Eye (tissue), 1 donor: Measurements from ENCODE around the gene RPL18A.
"Not testable (repeated sequence)": the region's sequence is repeated elsewhere in the genome, so short reads cannot be mapped to it uniquely, and the experiment has no call there.

Source experiments
- DNase-seq: peaks from one replicate; pipeline ENCODE4 v3.0.0-alpha.2; 2015

The RPL18A gene

DNA sequence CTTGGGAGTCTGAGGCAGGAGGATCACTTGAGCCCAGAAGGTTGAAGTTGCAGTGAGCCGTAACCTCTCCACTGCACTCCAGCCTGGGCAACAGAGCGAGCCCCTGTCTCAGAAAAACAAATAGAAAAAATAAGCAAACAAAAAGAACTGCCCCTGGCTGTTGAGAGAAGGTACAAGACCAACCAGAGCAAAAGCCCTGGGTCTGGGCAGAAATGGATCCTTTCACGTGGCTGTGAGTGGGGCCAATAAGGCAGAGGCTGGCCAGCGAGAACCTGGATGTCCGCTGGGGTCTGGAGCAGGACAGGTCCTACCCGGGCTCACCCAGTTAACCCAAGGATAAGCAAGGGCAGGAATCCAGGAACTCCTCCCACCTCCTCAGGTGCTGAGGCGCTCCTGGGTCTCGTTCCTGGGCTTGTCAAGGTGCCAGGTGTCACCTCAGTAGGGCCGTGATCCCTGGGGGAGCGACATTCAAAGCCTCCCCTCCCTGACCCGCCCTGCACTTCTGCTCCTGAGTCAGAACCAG is 7.3 kb downstream of the RPL18A start:
- DNase-seq = no peak

DNA sequence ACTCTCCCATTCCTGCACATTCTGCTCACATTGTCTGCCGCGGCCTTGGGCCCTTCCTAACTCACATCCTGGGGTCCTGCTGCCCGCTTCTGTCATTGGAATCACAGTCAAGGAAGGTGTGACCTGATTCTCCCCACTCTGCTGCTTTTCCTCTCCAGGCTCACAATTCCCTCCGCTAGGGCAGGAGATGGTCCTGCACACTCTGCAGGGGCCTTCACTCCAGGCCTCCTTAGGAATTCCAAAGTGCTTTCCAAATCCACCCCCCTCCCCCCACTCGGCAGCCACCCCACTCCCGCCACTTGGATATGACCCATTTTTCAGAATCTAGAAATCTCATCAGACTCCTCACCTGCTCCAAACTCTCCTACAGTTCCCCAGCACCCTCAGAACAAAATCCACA is 9.0 kb downstream of the RPL18A start:
- no peak for DNase-seq

DNA sequence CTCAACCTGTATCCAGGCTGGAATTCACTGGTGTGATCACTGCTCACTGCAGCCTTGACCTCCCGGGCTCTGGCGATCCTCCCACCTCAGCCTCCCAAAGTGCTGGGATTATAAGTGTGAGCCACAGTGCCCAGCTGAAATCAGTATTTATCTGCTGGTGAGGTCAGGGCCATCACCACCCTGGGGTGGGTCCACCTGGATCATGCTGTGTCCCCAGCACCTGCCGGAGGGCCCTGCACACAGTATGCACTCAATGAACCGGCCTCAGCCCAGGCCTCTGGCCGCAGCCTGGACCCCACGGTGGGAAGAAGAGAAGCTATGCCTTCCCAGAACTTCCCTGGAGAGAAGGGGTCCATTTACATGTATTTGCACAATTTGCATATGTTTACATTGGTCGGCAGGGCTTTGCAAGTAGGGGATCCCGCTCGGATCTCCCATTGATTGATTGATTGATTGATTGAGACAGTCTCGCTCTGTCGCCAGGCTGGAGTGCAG is 9.5 kb downstream of the RPL18A start:
- DNase-seq = no peak

DNA sequence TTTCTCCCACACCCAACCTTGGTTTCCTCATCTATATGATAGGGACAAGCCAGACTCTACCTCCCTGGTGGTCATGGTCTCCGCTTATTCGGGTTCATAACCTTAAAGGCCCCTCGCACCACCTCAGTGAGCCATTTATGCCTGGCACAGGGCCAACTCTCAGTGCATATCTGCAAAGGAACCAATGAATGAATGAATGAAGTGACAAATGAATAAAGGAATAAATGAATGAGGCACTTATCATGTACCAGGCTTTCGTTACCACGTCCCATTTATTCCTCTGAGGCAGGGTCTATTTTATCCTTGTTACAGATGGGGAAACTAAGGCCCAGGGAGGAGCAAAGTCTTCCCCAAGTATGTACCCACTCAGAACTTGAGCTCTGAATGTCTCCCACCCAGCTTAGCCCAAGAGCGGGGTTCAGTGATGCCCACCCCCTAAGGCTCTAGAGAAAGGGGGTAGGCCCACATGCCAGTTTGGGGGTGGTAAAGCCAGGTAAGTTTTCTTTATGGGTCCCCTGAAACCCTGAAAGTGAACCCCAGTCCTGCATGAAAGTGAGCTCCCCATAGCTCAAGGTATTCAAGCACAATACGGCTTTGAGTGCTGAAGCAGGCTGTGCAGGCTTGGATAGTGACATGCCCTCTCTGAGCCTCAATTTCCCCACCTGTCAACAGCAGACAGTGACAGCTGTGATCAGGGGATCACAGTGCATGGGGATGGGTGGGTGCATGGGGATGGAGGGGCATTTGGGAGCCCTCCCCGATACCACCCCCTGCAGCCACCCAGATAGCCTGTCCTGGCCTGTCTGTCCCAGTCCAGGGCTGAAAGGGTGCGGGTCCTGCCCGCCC is 11.5 kb downstream of the RPL18A start:
- no peak for DNase-seq

DNA sequence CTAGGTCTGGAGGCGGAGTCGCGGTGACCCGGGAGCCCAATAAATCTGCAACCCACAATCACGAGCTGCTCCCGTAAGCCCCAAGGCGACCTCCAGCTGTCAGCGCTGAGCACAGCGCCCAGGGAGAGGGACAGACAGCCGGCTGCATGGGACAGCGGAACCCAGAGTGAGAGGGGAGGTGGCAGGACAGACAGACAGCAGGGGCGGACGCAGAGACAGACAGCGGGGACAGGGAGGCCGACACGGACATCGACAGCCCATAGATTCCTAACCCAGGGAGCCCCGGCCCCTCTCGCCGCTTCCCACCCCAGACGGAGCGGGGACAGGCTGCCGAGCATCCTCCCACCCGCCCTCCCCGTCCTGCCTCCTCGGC is 12.2 kb downstream of the RPL18A start, which contains the start of gene SLC5A5:
SLC5A5 (plus strand) TSS at position 68 of the 373 bp plus-strand sequence. CDS start 375 bp downstream, outside the sequence.
- no peak for DNase-seq

DNA sequence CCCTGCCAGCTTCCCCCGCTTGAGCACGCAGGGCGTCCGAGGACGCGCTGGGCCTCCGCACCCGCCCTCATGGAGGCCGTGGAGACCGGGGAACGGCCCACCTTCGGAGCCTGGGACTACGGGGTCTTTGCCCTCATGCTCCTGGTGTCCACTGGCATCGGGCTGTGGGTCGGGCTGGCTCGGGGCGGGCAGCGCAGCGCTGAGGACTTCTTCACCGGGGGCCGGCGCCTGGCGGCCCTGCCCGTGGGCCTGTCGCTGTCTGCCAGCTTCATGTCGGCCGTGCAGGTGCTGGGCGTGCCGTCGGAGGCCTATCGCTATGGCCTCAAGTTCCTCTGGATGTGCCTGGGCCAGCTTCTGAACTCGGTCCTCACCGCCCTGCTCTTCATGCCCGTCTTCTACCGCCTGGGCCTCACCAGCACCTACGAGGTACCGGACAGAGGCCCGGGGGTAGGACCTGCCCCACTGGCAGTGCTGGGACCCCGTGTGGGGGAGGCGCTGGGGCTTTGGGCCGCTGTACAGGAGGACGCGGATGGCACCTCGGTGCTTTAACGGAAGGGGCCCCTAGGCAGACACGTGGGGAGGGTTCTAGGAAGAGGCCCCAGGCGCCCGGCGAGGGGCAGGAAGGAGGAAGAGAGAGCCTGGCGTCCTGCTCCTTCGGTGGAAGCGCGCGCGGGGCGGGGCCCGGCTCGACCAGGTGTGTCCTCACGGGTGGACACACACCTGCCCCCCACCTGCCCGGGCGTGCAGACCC is 12.7 kb downstream of the RPL18A start:
- DNase-seq = no peak

DNA sequence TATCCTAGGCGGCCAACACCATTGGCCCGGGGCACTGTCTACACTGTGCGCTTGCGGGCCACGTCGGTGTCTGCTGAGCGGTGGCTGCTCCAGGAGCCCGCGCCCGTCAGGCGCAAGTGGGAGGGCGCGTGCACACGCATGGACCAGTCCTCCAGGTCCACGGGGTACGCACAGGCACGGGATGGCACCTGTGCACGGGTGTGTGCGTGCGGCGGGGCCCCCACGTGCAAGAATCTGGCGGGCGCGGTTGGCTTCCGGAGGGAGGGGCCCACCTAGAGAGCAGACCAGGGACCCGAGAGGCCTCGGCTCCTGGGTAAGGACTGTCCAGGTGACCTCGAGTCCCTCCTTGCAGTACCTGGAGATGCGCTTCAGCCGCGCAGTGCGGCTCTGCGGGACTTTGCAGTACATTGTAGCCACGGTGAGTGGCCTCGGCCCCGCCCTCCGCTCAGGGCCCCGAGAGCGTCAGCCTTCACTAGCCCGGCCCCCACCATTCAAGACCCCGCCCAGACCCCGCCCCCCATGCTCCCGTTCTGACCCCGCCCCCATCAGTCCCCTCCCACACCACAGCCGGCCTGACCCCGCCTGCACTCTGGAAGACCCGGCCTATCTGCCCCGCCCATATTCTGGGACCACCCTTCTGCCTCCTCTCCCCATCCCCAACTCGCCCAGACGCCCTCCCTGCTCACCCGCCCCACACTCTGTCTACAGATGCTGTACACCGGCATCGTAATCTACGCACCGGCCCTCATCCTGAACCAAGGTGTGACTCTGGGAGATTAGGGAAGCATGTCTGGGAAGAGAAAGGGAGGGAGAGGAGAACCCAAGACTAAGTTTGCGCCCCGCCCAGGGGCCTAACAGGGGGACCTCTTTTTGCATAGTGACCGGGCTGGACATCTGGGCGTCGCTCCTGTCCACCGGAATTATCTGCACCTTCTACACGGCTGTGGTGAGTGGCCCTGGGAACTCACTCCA is 14.4 kb downstream of the RPL18A start:
- DNase-seq = peak; percentile 55

DNA sequence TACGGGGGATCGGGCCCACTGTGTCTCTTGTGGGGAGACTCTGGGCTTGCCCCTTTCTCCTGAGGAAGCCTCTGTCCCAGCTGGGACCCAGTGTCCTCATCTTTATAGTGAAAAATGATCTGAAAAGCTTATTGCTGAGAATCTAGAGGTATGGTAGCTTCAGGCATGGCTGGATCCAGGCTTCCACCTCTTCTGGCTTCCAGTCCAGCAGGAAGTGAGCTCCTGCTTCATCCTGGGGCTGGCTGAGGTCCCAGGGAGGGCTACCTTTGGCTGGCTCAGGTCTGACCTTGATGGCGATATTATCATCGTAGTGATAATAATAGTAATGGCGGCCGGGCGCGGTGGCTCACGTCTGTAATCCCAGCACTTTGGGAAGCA is 15.0 kb downstream of the RPL18A start:
- no peak for DNase-seq

DNA sequence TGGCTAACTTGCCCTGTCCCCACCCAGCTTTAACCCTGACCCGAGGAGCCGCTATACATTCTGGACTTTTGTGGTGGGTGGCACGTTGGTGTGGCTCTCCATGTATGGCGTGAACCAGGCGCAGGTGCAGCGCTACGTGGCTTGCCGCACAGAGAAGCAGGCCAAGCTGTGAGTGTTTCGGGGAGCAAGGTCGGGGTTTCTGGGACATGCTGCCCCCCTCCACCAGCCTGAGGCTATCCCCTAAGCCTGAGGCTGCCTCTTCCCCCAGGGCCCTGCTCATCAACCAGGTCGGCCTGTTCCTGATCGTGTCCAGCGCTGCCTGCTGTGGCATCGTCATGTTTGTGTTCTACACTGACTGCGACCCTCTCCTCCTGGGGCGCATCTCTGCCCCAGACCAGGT is 18.0 kb downstream of the RPL18A start:
- DNase-seq = no peak

DNA sequence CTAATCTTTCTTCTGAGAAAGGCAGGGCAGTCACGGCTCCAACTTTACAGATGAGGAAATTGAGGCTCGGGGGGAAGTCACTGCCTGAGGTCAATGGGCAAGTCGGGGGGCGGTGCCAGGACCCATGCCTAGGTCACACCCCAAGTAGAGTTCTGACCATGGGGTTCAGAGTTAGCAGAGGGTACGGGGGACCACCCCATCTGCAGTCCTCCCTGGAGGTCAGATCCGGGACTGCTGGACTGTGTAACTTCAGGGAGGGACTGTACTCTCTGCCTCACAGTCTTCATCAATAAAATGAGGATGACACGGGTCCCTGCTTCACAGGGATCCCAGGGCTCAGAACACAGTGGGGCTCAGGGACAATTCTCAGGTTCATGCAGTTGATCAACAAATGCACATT is 19.8 kb downstream of the RPL18A start:
- DNase-seq = no peak

DNA sequence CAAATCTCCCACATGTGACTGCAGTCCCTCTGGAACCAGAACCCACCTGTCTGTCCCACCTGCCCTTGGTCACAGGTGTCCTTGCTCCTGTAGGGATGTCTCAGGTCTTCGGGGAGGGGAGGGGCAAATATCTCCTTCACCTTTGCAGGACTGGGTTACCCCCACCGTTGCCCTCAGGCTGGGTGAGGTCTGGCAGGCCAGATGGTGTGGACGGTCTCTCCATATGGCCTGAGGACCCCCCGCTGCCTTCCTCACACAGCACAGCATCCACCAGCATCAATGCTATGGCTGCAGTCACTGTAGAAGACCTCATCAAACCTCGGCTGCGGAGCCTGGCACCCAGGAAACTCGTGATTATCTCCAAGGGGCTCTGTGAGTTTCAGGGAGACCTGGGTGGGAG is 22.0 kb downstream of the RPL18A start:
- DNase-seq = no peak

DNA sequence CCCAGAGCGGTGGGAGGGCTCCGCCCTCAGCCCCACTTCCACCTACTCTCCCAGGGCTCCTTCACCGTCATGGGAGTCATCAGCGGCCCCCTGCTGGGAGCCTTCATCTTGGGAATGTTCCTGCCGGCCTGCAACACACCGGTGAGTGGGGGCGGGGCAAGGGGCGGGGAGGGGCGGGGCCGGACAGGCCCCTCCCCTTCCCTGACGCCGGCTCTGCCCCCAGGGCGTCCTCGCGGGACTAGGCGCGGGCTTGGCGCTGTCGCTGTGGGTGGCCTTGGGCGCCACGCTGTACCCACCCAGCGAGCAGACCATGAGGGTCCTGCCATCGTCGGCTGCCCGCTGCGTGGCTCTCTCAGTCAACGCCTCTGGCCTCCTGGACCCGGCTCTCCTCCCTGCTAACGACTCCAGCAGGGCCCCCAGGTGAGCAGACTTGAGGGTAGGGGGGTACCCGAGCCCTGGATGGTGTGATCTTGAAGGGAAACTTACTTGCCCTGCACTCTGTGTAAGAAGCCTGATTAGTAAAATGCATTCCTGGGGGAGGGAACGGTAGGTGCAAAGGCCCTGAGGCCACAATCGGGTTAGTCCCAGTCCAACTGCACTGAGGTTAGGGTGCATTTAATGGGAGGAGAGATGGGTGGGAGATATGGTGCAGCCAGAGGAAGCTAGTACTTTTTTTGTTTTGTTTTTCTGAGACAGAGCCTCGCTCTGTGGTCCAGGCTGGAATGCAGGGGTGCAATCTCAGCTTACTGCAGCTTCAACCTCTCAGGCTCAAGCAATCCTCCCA is 24.1 kb downstream of the RPL18A start:
- DNase-seq = no peak

DNA sequence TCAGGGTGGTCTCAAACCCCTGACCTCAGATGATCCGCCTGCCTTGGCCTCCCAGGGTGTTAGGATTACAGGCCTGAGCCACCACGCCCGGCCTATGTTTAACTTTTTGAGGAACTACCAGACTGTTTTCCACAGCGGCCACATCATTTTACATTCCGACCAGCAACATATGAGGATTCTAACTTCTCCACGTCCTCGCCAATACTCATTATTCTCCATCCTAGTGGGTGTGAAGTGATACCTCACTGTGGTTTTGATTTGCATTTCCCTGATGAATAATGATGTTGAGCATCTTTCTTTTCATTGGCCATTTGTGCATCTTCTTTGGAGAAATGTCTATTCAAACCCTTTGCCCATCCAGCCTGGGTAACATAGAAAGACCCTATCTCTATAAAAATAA is 26.8 kb downstream of the RPL18A start:
- DNase-seq = no peak

DNA sequence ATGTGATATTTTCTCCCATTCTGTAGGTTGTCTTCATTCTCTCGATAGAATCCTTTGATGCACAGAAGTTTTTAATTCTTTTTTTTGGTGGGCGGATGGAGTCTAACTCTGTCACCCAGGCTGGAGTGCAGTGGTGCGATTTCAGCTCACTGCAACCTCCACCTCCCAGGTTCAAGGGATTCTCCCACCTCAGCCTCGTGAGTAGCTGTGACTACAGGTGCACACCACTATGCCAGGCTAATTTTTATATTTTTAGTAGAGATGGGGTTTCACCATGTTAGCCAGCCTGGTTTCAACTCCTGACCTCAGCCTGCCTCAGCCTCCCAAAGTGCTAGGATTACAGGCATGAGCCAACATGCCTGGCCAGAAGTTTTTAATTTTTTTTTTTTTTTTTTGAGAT is 27.5 kb downstream of the RPL18A start:
- DNase-seq = not testable (repeated sequence)

DNA sequence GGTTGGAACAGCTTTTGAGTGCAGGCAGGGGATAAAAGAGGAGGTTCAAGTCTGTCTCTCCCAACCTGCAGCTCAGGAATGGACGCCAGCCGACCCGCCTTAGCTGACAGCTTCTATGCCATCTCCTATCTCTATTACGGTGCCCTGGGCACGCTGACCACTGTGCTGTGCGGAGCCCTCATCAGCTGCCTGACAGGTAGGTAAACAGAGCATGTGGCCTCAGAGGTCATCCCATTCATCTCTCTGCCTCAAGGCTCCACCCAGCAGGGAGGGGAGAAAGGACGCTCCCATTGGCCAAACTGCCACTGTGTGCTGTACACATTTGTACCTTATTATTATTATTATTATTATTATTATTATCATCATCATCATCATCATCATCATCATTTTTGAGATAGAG is 28.6 kb downstream of the RPL18A start:
- DNase-seq = no peak

DNA sequence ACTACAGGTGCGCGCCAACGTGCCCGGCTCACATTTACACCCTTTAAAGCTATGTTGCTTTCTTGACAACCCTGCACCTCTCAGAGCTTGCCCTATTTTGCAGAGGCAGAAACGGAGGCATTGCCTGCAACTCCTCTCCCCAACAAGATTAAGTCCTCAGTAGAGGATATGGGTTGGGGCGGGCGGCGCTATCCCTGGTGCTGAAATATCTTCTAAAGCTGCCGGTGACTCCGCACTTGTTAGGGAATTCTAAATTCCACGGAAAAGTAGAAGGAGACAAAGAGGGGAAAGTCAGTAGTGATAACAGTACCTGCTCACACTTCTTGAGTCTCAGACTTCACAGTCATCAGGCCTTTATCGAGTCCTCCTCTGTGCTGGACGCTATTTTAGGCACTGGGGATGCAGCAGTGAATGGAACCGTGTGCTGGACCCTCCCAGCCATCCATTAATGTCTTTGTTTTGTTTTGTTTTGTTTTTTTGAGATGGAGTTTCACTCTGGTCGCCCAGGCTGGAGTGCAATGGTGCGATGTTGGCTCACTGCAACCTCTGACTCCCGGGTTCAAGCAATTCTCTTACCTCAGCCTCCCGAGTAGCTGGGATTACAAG is 30.0 kb downstream of the RPL18A start:
- DNase-seq = peak; percentile 82

DNA sequence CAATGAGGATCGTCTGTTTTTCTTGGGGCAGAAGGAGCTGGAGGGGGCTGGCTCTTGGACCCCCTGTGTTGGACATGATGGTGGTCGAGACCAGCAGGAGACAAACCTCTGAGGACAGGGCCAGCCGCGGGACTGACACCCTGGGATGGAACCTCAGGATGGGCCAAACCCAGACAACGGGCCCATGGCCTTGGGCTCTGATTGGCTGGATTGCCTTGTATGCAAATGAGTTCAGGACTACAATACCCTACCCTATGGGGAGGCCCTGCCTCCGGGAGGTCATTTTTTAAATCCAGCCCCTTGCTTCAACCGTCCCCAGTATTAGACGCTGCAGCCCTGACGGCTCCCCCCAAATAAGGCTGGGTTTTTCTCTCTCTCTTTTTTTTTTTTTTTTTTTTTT is 34.1 kb downstream of the RPL18A start:
- no peak for DNase-seq

DNA sequence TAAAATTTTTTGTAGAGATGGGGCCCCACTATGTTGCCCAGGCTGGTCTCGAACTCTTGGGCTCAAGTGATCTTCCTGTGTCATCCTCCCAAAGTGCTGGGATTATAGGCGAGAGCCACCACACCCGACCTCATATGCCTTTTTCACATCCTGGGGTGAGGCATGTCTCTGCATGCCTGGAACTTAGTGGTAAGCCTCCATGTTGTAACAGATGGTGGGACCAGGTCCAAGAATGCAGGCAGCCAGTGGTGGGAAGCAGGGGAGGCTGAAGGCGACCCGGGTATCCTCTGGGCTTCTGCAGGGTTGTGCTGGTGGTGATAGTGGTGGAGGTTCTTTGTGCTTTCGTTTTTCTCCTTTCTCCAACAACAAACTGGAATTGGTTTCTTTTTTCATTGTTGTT is 43.0 kb downstream of the RPL18A start:
- no peak for DNase-seq

DNA sequence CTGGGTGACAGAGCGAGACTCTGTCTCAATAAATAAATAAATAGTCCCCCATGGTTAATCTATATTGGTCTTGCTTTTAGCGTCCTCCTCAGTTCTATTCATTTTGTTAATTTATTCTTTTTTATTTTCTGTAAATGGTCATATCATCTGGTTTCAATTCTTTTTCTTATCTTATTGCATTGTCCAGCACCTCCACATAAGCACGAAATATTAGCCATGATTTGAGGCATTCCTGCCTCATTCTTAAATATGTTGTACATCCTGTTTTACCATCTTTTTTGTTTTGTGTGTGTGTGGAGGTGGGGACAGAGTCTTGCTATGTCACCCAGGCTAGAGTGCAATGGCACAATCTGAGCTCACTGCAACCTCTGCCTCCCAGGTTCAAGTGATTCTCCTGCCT is 48.5 kb downstream of the RPL18A start:
- no peak for DNase-seq

DNA sequence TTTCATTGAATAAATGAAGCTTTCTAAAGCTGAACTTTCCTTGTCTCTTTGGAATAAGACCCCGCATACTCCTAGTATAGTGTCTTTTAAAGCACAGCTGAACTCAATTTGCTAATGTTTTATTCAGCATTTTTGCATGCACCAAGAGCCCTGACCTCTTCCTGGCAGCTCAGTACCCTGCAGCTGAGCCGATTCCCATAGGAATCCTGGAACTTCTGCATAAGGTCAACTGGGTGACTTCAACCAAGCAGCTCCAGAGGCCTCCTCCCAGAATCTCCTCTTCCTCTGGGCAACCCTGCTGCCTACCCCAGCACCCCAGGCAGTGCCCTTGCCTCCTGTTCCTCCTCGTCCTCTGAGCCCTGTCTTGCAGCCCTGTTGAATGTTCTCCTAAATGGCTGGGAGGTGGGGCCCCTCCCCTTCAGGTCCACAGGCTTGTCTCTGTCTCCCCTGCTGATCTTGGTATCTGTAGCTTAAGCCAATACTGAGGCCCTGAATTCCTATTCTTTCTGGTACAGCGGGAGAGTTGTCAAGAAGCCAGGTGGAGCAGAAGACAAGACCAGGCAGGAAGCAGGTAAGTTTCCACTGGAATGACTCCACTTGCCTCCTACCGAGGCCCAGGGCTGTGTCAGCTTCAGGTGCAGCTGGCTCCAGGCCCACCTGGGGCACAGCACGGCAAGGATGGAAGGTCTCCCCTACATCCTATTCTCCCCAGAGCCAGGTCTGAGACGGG is 49.5 kb downstream of the RPL18A start:
- no peak for DNase-seq
